AG08396 (cell line): Measurements from ENCODE around the gene NAPEPLD.

ENCODE experiments used
- DNase-seq: peaks from one replicate; pipeline ENCODE4 v3.0.0; 2012; ENCODE audit warnings: low spot score, mixed read lengths

Gene NAPEPLD

GRCh38 chr7:103143868-103144267 is 5.0 kb downstream of the NAPEPLD start:
- no peak for DNase-seq

- DNase-seq = no peak
Measured at GRCh38 chr7:103142494-103142893, 6.4 kb downstream of the NAPEPLD start.

- DNase-seq = no peak
Measured at GRCh38 chr7:103141753-103142404, 7.0 kb downstream of the NAPEPLD start.

- no peak for DNase-seq
Measured at GRCh38 chr7:103140685-103141084, 8.2 kb downstream of the NAPEPLD start.

- DNase-seq = no peak
Measured at GRCh38 chr7:103140061-103140460, 8.8 kb downstream of the NAPEPLD start.

- no peak for DNase-seq
Measured at GRCh38 chr7:103134836-103135554, 13.9 kb downstream of the NAPEPLD start.

- DNase-seq = no peak
Measured at GRCh38 chr7:103132995-103133688, 15.8 kb downstream of the NAPEPLD start.

GRCh38 chr7:103130901-103131624 is 17.8 kb downstream of the NAPEPLD start:
- DNase-seq = no peak

GRCh38 chr7:103129702-103130549 is 19.0 kb downstream of the NAPEPLD start:
- DNase-seq = no peak

GRCh38 chr7:103127006-103127405 is 21.9 kb downstream of the NAPEPLD start:
- DNase-seq = no peak

- no peak for DNase-seq
Measured at GRCh38 chr7:103124429-103124979, 24.4 kb downstream of the NAPEPLD start.

- DNase-seq = no peak
Measured at GRCh38 chr7:103123529-103123928, 25.4 kb downstream of the NAPEPLD start.

- no peak for DNase-seq
Measured at GRCh38 chr7:103121641-103122040, 27.3 kb downstream of the NAPEPLD start.

- no peak for DNase-seq
Measured at GRCh38 chr7:103120362-103120761, 28.5 kb downstream of the NAPEPLD start.

GRCh38 chr7:103119791-103120291 is 29.1 kb downstream of the NAPEPLD start:
- no peak for DNase-seq

GRCh38 chr7:103117465-103117864 is 31.4 kb downstream of the NAPEPLD start:
- DNase-seq = no peak

- DNase-seq = no peak
Measured at GRCh38 chr7:103116991-103117390, 31.9 kb downstream of the NAPEPLD start.

GRCh38 chr7:103116511-103116910 is 32.4 kb downstream of the NAPEPLD start:
- no peak for DNase-seq

- no peak for DNase-seq
Measured at GRCh38 chr7:103115771-103116170, 33.1 kb downstream of the NAPEPLD start.

GRCh38 chr7:103114576-103115008 is 34.3 kb downstream of the NAPEPLD start:
- DNase-seq = no peak

- DNase-seq = peak; percentile 72
Measured at GRCh38 chr7:103113164-103113563, 35.7 kb downstream of the NAPEPLD start.
